GM18519 (cell line): ENCODE measurements around the gene ARAP2.

Experiments
- ATAC-seq: cut with Tn5 transposase; IDR thresholded peaks from one replicate; pipeline ENCODE4 v1.9.1; 2021; ENCODE audit warnings: mild to moderate bottlenecking, moderate library complexity; ENCODE audit not compliant: unreplicated experiment, low FRiP score

ARAP2 gene

GRCh38 chr4:36244257-36245082 lies at the start of gene ARAP2:
ARAP2 (minus strand) TSS chr4:36244514; CDS start chr4:36229486, 15,028 bp downstream.
- peak; percentile 54 for ATAC-seq

DNA sequence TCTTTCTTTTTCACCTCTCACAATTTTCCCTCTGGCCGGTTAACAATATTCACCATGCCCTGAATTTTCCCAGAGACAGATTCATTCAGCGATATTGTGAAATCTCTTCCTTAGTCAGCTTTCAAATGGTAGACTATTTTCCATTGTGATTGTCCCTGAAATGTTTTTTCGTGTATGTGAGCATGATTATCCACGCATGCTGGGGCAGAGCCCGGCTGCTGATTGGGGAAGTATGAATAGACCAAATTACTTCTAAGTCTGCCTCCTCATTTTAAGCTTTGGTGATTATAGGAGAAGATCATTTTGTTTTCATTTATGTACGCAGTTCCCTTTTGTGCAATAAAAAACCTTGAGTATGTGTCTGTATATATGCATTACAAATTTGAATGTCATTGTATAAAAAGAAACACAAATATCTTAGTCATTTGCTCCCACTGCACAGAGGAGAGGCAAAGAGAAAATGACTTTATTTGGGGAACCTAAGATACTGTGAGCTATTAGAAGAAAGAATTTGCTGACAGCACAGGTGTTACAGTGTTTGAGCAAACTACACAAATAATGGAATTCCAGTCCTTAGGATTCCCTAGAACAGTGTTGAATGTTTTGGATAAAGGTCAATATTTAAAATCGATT lies 48.4 kb upstream of the ARAP2 start:
- no peak for ATAC-seq

GRCh38 chr4:36290641-36291040 lies 46.3 kb upstream of the ARAP2 start:
- ATAC-seq = no peak

- ATAC-seq = no peak
Measured at GRCh38 chr4:36288731-36289426, 44.6 kb upstream of the ARAP2 start.

- ATAC-seq = no peak
Measured at GRCh38 chr4:36286481-36286871, 42.2 kb upstream of the ARAP2 start.

GRCh38 chr4:36285784-36286480 lies 41.6 kb upstream of the ARAP2 start:
- ATAC-seq = peak; percentile 99

GRCh38 chr4:36283912-36284465 lies 39.7 kb upstream of the ARAP2 start:
- no peak for ATAC-seq

- ATAC-seq = no peak
Measured at GRCh38 chr4:36282503-36283030, 38.3 kb upstream of the ARAP2 start.

- no peak for ATAC-seq
Measured at GRCh38 chr4:36281384-36282106, 37.2 kb upstream of the ARAP2 start, which contains the start of gene DTHD1. DTHD1 (plus strand) TSS chr4:36281616; CDS start chr4:36281759, 143 bp downstream.

- no peak for ATAC-seq
Measured at GRCh38 chr4:36280555-36280954, 36.2 kb upstream of the ARAP2 start.

DNA sequence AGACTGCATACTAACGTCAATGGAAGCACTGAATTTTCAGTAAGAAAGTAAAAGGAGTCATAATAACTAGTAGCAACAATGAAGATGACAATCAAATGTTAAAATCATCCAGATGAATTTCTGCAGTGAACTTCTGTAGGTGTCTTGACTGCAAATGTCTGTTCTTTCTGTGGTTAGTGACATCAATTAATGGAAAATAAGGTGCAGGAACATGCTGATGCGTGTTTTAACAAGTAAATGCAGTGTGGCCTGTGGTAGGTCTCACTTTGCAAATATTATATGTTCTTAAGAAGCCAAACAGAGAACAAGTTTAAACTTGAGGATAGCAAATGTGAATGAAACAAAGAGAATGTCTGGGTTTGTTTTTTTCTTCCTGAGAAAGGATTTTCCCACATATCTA lies 34.5 kb upstream of the ARAP2 start:
- ATAC-seq = no peak

GRCh38 chr4:36277533-36277932 lies 33.2 kb upstream of the ARAP2 start:
- ATAC-seq = no peak

GRCh38 chr4:36274158-36274557 lies 29.8 kb upstream of the ARAP2 start:
- no peak for ATAC-seq

DNA sequence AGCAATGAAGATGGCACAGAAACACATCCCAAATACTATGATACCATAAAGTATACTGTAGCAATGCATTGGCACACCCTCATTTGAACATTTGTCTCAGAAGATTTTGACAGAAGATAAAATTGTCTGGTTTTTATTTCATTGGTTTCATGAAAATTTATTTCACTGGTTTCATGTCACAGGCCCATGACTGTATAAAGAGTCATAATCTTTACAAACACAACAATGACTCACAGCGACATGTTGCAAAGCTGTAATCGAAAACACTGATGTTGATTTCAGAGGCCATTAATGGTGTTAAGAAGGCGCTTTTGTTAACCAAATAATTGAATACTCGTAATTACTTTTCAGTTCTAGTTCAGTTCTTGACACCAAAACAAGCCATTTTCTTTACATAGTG lies 29.0 kb upstream of the ARAP2 start:
- no peak for ATAC-seq

DNA sequence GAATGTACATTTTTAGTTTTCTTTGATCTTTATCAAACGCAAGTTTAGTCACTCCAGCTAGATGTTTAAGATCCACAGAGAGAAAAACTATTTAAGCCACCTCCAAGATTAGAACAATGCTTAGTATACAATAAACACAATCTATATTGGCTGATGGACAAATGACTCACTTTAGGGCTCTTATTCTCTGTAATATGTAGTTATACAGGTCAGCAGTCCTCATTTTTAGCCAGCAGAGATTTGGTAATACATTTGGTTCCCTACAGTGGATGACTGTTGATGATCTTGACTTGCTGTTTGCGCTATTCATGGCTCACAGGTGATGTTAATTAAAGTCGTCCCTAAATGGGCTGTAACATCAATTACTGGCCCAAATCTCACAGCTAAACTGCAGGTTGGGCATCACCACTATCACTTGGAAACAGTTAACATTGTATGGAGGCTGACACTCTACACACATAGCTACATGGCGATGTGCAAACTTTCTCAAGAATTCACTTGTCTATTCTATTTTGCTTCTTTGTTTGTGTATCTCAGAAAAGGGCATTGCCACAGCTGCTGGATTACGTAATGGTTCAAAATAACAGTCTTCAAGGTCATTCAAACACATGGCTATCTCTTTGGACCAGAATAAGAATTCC lies 25.3 kb upstream of the ARAP2 start:
- ATAC-seq = no peak

- no peak for ATAC-seq
Measured at GRCh38 chr4:36269101-36269500, 24.8 kb upstream of the ARAP2 start.

GRCh38 chr4:36267486-36268268 lies 23.4 kb upstream of the ARAP2 start:
- ATAC-seq = no peak

GRCh38 chr4:36264207-36264826 lies 20.0 kb upstream of the ARAP2 start:
- ATAC-seq = no peak
